ENCODE measurements around the gene ARMH3.
A peak's percentile ranks its signal among the peaks of the same experiment; 100 is the strongest.

The ARMH3 gene

DNA sequence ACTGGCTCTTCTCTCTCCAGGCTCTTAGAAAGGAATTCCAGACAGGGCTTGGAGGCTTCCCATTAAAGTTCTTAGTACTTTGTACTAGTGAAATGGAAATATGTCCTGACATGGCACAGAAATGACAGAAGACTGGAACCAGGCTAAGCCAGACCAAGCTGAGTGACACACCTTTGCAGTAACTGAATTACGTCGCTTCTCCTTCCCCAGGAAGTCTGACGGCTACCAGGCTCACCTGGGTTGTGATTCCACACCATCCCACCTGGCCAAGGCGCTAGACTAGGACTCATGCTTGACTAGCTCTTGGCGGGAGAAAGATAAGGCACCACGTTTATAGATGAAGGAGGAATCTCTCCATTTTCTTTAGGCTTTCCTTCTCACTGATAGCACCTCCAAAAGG is 161.7 kb downstream of the ARMH3 start:
- no peak for DNase-seq (ENCODE audit: low spot score)

DNA sequence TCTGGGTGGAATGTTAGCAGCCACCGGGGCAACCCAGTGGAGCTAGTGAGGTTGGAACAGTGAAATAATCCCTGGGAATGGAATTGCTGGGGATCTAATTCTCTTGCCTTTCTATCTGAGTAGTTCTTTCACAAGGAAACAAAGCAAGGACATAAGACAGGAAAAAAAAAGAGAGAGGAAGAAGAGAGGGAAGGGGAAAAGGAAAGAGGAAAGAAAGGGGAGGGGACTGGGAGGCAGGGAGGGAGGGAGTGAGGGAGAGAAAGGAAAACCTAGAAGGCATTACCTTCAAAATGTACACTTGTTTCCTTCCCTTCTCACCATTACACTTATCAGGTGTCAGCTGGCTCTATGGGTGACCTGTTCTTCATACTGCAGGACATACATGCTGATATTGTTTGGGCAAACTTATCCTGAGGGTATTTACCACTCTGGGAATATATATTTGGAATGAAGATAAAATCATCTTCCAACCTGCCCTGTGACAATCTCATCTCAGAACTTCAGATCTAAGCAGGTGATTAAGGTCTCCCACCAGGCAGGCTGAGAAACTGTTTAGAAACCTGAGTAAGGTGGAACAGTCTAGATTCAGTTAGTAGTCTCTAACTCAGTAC is 162.4 kb downstream of the ARMH3 start:
- DNase-seq (ENCODE audit: low spot score): no peak

DNA sequence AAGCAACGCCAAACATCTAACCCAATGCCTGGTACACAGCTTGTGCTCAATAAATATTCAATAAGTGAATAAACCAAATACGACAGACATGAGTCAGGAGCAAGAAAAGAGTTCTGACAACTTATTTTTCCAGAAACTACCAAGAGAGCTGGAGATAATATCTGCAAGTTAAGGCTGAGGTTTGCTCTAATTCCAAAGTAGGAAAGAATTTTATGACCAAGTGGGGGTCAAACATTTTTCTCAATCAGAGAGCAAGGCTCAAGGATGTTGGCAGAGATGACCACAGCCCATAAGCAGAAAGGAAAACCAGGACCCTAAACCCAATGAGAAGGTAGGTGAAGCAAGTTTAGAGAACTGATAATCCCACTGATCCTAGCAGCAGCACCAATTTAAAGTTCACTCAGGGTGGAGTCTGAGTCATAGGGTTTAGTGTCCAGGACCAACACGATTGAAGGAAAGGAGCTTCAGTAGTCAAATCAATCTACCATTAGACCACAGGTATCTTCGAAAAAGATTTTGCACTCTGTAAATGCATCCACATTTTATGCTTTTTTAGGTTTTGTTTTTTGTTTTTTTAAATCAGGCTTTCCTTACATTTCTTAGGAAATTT is 163.1 kb downstream of the ARMH3 start:
- DNase-seq (ENCODE audit: low spot score): no peak

DNA sequence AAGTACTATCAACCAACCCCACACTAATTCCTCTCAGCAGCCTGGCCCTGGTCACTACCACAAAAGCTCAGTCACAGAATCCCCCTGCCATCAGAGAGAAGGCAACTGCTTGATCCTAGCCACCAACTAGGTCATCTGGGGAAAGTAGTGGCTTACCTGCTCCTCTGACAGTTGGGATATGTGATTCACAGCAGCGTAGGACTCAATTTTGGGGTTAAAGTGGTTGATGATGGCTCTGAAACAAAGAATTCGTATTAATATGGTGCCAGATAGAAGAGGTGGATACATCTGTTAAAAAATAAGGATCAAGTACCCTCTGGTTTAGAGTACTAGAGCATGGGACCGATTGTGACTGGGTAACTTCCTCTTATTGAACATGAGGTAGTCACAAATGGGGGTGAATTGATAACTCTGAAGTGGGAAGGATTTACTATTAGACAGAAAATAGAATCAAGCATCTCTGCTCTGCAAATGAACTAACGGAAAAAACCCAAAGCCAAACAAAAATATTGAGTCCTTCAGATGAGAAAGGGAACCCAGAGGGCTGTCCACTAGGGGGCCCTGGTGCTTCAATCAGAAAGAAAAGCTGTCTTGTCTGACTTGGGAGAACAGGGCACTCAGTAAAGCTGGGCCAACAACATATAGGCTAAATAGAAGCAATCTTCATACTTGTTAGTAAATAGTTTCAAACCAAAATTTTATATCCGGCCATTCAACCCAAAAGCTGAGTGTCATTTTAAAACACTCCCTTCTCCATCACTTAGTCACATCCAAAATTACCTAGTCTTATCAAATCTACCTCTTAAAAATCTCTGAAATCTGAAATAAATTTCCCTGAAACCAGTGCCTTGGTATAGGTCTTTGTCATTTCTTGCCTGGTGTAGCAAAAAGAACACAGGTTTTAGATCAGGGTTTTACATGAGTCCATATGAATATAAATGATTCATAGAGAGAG is 166.4 kb downstream of the ARMH3 start:
- DNase-seq (ENCODE audit: low spot score): peak; percentile 70

DNA sequence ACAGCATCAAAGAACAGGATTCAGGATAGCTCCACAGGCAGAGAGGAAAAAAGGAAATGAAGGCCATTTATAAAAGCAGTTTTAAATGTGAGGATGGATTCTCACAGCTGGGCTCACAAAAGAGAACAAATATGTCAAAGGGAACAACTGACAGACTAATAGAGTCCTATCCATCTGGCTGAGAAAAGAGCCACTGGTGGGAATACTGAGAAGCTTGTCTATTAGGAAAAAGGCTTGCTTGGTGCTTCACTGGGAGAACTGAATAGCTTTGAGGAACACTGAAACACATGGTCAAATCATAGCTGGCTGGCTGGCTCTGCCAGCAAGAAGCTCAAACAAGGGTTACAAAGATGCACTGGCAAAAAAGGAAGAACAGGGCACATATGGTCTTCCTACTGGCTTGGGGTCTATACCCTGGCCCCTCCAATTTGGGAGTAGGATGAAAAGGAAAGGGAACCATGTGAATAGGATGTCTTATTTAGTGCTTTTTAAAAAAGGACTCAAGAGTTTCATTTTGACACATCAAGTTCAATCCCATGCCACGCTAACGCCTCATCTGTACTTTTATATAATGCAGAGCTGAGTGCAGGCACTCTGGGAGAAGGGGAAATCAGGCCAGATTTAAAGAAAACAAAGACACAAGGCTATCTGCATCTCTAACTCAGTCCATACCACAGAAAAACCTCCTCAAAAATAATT is 167.6 kb downstream of the ARMH3 start:
- no peak for DNase-seq (ENCODE audit: low spot score)

DNA sequence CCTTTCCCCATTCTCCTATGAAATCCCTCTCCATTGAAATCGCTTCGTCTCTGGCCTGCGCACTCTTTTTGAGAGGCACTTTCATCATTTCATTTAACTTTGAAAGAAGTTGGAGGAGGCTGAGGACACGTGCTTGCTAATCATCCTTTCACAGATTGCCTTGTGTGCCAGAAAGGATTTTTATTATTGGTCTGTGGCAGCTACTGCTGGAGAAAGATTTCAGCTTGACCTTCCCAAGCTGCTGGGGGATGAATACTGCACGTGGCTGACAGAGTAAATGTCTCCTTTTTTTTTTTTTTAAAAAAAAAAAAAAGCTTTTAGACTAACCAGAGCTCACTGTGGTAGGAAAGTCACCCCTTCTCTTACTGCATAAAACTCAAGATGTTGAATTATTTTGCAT is 168.2 kb downstream of the ARMH3 start:
- DNase-seq (ENCODE audit: low spot score): no peak

DNA sequence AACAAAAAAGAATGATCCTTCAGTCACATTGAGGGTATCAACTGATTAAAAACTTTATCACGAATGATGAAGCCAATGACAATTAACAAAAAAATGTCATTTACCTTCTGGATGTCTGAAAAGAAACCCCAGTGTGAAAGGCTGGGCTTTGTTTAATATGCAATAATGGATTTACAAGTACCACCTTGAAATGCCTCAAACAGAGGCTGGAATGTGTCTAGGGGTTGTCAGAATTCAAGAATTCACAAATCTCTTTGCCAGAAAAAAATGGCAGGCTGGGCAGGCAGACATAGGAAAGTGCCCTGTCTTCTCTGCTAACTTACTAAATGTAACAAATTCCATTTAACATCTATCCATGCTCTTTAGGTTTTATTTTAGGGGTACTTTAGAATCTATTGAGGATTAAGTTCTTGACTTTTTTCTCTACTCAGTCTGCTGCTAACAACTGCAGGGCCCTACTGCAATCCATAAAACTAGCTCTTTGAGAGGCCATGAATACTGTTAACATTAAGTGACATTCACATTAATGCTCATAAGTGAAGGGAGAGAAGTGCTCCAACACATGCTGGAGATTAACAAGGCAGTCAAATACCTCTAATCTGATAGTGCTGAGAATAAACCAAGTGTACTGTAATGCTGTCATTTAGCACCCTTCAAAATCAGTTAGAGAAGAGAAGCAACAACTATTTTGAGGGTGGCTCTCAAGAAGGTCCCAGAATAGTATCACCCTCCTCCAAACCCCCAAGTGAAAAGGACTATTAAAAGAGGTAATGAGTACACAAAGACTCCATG is 169.3 kb downstream of the ARMH3 start:
- no peak for DNase-seq (ENCODE audit: low spot score)

DNA sequence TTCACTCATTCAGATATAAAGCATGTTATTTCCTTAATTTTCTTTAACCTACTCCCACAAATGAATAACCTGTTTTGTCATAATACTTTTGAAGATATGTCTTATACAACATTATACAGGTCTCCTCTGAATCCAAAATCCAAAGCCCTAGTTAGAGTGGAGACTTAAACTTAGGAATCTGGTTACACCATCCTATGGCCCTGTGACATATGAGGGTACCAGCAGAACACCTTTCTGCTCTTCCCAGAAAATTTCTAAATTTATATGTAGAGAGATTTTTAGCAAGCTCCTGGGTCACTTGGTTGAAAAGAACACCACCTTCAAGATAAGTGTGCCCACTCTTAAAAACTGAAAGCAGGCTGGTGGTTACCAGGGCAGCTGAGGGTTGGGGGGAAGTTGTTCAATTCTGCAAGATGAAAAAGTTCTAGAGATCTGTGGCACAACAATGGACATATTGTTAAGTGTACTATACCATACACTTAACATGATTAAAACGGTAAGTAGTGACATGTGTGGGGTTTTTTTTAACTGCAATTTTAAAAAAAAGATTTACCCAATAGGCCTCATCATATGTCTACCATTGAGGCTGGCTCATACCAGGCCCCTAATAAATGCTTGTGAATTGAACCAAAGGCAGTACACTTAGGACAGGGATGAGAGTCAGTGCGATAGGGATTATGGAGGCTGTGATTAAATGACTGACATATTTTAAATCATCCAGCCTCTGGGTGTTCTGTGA is 174.8 kb downstream of the ARMH3 start:
- DNase-seq (ENCODE audit: low spot score): no peak

DNA sequence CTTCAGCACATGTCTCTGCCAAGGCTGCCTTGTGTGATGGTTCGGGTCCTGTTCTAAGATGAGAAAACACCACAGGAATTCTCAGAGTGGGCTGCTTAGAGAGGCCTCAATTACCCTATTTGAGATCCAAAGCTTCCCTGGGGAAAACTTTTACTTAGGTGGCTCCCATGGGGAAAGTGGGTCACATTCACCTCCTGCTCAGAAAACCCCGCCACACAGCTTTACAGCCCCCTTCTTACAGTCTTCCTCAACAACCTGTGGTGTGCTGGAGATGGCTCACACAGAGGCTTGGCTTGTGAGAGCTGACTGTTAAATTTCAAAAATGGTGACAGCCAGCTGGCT is 175.8 kb downstream of the ARMH3 start:
- no peak for DNase-seq (ENCODE audit: low spot score)

DNA sequence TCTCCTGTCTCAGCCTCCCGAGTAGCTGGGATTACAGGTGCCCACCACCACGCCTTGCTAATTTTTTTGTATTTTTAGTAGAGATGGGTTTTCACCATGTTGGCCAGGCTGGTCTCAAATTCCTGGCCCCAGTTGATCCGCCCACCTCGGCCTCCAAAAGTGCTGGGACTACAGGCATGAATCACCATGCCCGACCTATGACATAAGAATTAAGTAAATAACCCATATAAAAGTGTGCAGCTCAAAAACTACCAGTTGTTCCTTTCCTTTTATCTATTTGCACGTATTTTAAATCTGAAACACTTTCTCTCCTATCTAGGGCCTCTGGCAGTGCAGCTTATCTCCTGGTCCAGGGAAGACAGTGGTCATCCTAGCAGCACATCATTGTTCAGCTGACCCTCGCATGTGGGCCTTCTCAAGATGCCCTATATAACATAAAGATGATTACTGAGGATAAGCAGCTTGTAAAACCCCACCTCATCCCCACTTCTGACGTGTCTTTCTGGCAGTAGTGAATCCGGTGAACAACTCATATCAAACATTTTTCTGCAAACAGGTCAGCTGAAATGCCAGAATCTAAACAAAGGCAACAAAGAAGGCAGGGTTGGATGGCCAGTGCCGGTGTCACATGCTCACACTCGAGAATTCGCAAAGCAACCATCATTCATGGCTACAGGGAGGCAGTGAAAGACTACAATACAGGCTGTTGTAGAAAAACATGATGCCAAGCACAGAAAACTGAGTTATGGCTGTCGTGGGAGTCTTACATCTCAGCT is 176.3 kb downstream of the ARMH3 start:
- no peak for DNase-seq (ENCODE audit: low spot score)

DNA sequence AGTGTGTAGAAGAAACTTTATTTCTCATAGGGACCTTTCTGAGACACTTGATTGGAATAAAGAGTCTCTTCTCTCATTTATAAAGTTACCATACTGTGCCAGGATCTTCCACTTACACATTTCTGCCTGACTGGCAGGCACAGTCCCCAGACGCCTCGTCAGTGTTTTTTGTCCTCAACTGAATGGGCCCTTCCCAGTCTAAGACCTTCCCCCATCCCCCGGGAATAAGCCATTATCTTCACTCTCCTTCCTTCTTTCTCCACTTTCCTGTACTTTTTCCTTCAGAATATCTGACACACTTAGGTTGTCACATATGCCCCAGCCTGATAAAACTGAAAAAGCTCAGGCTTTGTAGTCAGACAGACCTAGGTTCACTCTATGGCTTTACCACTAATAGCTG is 177.1 kb downstream of the ARMH3 start:
- DNase-seq (ENCODE audit: low spot score): no peak

DNA sequence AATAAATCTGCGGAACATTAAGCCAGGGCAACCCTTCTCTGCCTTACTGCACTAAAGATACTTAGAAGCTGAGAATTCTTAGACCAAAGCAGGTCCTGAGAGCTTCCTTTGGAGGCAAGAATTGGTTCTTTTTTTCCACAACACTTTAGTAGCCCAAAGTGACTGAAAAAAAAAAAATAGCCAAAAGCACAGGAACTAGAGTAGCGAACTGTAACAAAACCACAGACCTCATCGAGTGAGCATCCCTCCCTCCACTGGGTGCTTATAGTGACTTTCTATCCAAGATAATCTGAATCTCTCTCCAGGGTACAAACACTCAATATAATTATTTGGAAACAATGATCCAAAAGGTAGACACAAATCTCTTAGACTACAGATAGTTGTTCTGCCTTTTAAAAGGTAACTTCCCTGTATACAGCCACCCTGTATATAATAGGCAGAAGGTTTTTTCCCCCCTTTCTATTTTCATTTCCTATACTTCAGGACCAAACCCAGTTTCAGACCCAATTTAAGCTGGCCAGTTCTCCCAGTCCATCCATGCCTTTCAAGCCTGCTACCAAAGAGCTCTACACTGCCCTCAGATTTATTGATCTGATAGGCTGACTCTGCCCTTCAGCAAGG is 180.8 kb downstream of the ARMH3 start:
- DNase-seq (ENCODE audit: low spot score): no peak

DNA sequence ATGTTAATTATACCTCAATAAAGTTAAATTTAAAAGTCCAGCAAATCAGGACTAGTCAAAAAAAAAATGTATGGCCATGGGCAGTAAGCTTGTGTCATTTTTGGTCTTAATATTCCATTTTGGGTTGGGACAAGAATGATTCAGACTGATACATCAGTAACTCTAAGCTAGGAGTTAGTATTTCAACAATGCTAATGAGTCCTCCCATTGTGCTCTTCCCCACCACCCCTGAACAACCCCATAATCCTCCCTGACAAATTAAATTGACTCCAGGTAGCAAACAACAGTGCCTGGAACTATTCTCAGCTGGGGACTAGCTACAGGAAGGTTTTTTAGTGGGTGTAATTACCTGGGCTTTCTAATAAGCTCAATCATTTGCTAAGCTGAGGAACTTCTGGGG is 181.7 kb downstream of the ARMH3 start:
- DNase-seq (ENCODE audit: low spot score): no peak

DNA sequence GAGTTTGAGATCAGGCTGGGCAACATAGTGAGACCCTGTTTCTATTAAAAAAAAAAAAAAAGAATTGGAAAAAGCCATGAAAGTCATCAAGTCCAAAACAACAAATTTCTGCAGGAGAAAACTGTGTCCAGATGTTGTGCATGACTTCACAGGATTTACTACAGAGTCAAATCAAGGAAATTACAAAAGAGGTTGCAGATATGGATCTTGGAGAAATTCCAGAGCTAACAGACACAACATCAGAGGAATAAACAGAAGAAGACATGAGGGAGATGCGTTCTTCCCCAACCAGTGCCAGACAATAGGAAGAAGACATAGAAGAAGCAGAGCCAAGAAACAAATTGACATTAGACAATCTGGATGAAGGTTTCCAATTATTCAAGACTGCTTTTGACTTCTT is 188.0 kb downstream of the ARMH3 start:
- no peak for DNase-seq (ENCODE audit: low spot score)

DNA sequence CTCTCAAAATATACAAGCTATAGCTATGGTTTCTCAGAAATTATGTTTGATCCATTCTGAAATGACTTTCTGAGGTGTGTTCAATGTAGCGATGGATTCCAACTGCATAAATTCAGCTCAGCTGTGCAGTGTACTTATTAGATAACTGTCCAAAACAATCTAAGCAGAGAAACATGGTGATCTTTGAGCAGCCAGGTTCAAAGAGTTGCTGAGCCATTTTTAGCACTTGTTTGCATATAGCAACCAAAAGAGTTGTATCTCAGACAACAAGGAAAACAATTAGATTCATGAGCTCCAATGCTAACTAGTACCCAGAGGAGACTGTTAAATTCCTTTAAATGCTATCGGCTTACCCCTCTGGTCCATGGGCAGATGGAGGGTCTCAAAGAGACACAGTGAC is 196.4 kb downstream of the ARMH3 start:
- DNase-seq (ENCODE audit: low spot score): no peak

DNA sequence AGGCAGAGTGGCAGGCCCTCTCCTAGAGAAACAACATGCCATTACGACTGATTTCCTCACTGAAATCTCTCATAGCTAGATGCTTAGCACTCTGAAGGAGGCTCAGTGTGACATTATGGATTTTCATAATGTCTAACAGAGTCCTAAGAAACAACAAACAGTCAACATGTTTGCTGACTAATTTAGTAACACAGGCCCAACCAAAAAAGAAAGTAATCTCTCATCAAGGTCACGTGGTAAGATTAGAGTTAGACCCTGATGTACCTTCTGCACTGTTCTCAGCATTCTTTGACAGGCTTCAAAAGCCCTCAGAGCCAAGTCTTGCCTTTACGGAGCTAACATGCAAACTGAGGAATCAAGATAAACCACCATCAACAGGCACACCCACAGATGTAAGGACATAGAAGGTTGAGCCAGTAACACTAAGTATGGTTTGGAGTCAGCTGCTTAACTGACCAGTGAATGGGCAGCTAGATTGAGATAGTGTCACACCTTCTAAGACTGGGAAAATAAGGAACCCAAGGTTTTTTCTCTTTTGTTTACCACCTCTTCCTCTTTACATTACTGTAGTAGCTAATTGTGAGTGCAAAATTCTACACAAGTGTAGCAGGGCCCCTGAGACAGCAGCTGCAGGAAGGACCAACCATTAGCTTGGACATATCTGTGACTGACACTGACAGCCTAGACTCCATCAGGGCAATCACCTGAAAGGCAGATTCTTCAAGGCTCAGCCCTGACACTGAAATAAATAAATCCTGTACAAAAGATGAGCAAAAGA is 197.1 kb downstream of the ARMH3 start:
- DNase-seq (ENCODE audit: low spot score): peak; percentile 62

DNA sequence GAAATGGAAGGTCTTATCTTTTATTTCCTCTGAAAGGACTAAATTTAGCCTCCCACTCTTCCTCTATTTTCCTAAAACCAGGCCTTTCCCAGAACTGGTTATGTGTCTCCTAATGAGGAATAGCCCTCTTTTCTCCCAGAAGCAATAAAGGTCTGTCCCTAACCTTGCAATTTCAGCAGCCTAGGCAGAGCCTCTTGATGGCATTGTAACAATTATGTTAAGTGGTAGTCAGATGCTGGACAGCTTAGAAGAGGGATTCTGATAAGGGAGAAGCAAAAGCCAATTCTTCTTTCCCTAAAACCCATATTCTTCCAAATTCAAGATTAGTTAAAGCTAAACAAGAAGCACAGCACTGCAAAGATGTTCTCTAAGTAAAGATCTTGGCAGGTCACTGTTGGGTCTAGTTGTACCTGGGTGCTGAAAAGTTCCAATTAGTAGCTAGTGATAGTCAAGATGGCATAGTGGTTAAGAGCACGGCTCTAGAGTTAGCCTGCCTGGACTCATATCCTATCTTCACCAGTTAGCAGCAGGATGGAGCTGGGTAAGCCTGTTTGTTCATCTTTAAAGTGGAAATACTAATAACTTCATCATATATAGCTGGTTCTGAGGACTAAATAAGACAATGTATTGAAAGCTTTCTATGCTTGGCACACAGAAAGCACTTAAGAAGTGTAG is 198.0 kb downstream of the ARMH3 start:
- no peak for DNase-seq (ENCODE audit: low spot score)

DNA sequence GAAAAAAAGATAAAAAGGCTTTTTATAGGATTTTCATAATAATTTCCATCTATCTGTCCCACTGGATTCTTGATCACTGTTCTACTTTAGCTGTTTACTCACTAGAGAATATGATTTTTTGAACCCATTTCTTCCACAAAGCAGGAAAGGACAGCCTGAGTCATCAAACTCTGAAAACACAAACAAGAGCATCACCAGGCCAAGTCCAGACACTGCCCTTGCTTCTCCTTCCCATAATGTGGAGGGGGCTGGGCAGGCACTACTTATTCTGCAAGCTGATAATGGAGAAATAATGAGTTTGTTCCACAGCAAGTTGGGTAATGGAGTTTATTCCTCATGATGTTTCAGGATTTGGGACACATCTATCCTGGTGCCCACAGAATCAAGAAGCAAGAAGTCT is 199.3 kb downstream of the ARMH3 start:
- DNase-seq (ENCODE audit: low spot score): no peak

All from activated CD4-positive, alpha-beta T cell treated with anti-CD3 and anti-CD28 coated beads, Interleukin-2, Interleukin-4, amounts not matched to agents 100 ng/mL and 50 ng/mL, durations not matched to agents 16 hours and 8 hours (primary cell).